GM23338 (cell line): ENCODE results near the gene CD72. TPM values are rescaled to one million over a fixed set of nuclear protein-coding genes. Genes with fewer than 3 reads are reported as not detected.

Source experiments
- ATAC-seq: fragments of 200-7000 bp; cut with Tn5 transposase; 3 replicates; pipeline ENCODE4 v1.9.1; 2020
- DNase-seq: peaks from one replicate; pipeline ENCODE4 v3.0.0-alpha.2; 2015; ENCODE audit warnings: low spot score
- H2AFZ ChIP-seq: fragments of 200-600 bp; sonication (generic); 2 replicates; pipeline ENCODE4 v1.8.0; 2016; ENCODE audit warnings: antibody characterized with exemption, mild to moderate bottlenecking, moderate library complexity
- H3F3A ChIP-seq: fragments of 200-600 bp; sonication (generic); replicated peaks from 2 replicates; pipeline ENCODE4 v1.8.0; 2017; ENCODE audit warnings: antibody characterized with exemption, mixed run types, low read depth
- H3K27ac ChIP-seq: fragments of 200-600 bp; sonication (generic); 2 replicates; pipeline ENCODE4 v1.6.1; 2016; ENCODE audit warnings: low read depth
- H3K27me3 ChIP-seq: fragments of 200-600 bp; sonication (generic); 2 replicates; pipeline ENCODE4 v1.8.0; 2016; ENCODE audit warnings: mild to moderate bottlenecking, mixed run types, moderate library complexity; ENCODE audit not compliant: insufficient read depth
- H3K36me3 ChIP-seq: fragments of 200-600 bp; sonication (generic); 2 replicates; pipeline ENCODE4 v1.8.0; 2016; ENCODE audit warnings: mild to moderate bottlenecking; ENCODE audit not compliant: insufficient read depth
- H3K4me1 ChIP-seq: fragments of 200-600 bp; sonication (generic); 2 replicates; pipeline ENCODE4 v1.8.0; 2016; ENCODE audit warnings: mild to moderate bottlenecking, moderate library complexity; ENCODE audit not compliant: insufficient read depth
- H3K4me2 ChIP-seq: fragments of 200-600 bp; sonication (generic); 2 replicates; pipeline ENCODE4 v1.7.1; 2017; ENCODE audit warnings: mixed run types
- H3K4me3 ChIP-seq: fragments of 200-600 bp; sonication (generic); 2 replicates; pipeline ENCODE4 v1.6.1; 2016; ENCODE audit warnings: mixed run types
- H3K79me2 ChIP-seq: fragments of 200-600 bp; sonication (generic); replicated peaks from 2 replicates; pipeline ENCODE4 v1.8.0; 2017; ENCODE audit warnings: mild to moderate bottlenecking; ENCODE audit not compliant: insufficient read depth
- H3K9me2 ChIP-seq: fragments of 200-600 bp; sonication (generic); 2 replicates; pipeline ENCODE4 v1.8.0; 2017; ENCODE audit not compliant: insufficient read depth
- H4K20me1 ChIP-seq: fragments of 200-600 bp; sonication (generic); replicated peaks from 2 replicates; pipeline ENCODE4 v1.8.0; 2017; ENCODE audit warnings: mild to moderate bottlenecking; ENCODE audit not compliant: insufficient read depth
- H3K27ac Mint-ChIP-seq: 2 replicates; pipeline ENCODE4 v1.8.0; 2020; ENCODE audit warnings: inconsistent platforms, mild to moderate bottlenecking, moderate library complexity, mixed read lengths
- H3K27me3 Mint-ChIP-seq: 3 replicates; pipeline ENCODE4 v1.8.0; 2022; ENCODE audit warnings: low read depth, mild to moderate bottlenecking, moderate library complexity, mixed read lengths, inconsistent platforms; ENCODE audit not compliant: insufficient read depth, poor library complexity
- H3K36me3 Mint-ChIP-seq: 3 replicates; pipeline ENCODE4 v1.8.0; 2021; ENCODE audit warnings: low read depth, mild to moderate bottlenecking, inconsistent platforms, moderate library complexity, mixed read lengths
- H3K4me1 Mint-ChIP-seq: 3 replicates; pipeline ENCODE4 v1.8.0; 2020; ENCODE audit warnings: mild to moderate bottlenecking, inconsistent platforms, mixed read lengths
- H3K4me3 Mint-ChIP-seq: 3 replicates; pipeline ENCODE4 v1.8.0; 2021; ENCODE audit warnings: moderate library complexity, mild to moderate bottlenecking, inconsistent platforms, mixed read lengths
- H3K9me3 Mint-ChIP-seq: 3 replicates; pipeline ENCODE4 v1.8.0; 2020; ENCODE audit warnings: moderate library complexity, mild to moderate bottlenecking, inconsistent platforms, mixed read lengths
- CREB1 ChIP-seq: fragments of 250-450 bp; sonication (Bioruptor Pico); IDR thresholded peaks from 2 replicates; pipeline ENCODE4 v1.5.0; 2020; ENCODE audit warnings: low read depth, mild to moderate bottlenecking, moderate library complexity
- CTCF ChIP-seq, 2 experiments: fragments of 200-600 bp in 1 of 2; sonication (generic) in 1 of 2; conservative IDR thresholded peaks; 2 replicates each; pipeline versions ENCODE4 v1.5.1 to v1.6.1; 2016 to 2017; ENCODE audit warnings: antibody characterized with exemption in 2 of 2, low read depth in 2 of 2, mild to moderate bottlenecking in 2 of 2, moderate library complexity in 1 of 2
- EZH2phosphoT487 ChIP-seq: fragments of 200-600 bp; sonication (generic); IDR thresholded peaks from one replicate; pipeline ENCODE4 v1.8.1; 2018; ENCODE audit warnings: antibody characterized with exemption; ENCODE audit not compliant: unreplicated experiment
- JUNB ChIP-seq: IDR thresholded peaks from one replicate; pipeline ENCODE4 v1.6.1; 2016; ENCODE audit warnings: antibody characterized with exemption; ENCODE audit not compliant: unreplicated experiment
- NANOG ChIP-seq: IDR thresholded peaks from 2 replicates; pipeline ENCODE4 v1.6.1; 2016; ENCODE audit warnings: antibody characterized with exemption, borderline replicate concordance
- POLR2AphosphoS5 ChIP-seq: IDR thresholded peaks from 2 replicates; pipeline ENCODE4 v1.6.1; 2016; ENCODE audit warnings: antibody characterized with exemption, low read depth
- STAT1 ChIP-seq: IDR thresholded peaks from one replicate; pipeline ENCODE4 v1.6.1; 2016; ENCODE audit warnings: antibody characterized with exemption; ENCODE audit not compliant: unreplicated experiment
- ZNF114 ChIP-seq: fragments of 250-450 bp; sonication (Bioruptor Pico); IDR thresholded peaks from 2 replicates; pipeline ENCODE4 v1.5.0; 2020; ENCODE audit warnings: mild to moderate bottlenecking, moderate library complexity
- ZNF331 ChIP-seq: fragments of 250-450 bp; sonication (Bioruptor Pico); IDR thresholded peaks from 2 replicates; pipeline ENCODE4 v1.5.0; 2020; ENCODE audit warnings: low read depth, mild to moderate bottlenecking, moderate library complexity
- polyA plus RNA-seq: library from polyadenylated mRNA; unstranded; fragments of >200 nt; fragmentation: Nextera tagmentation; extraction: Ambion mirVana; gene quantifications from 2 replicates; pipeline ENCODE4 v1.2.1, GENCODE V29; 2016
- total RNA-seq: library from RNA; depleted of rRNA; stranded (reverse); fragments of >200 nt; shearing (Covaris generic); gene quantifications from 2 replicates; pipeline ENCODE4 v1.2.3, GENCODE V29; 2014
- TF ChIP-seq, protein P1 (sequence below): IDR thresholded peaks from 2 replicates; pipeline ENCODE4 v1.6.1; 2016; ENCODE audit warnings: antibody characterized with exemption
- TF ChIP-seq, protein P2 (sequence below): IDR thresholded peaks from one replicate; pipeline ENCODE4 v1.6.1; 2018; ENCODE audit warnings: antibody characterized with exemption; ENCODE audit not compliant: unreplicated experiment

CD72 gene
- total and polyA plus RNA-seq, 2 experiments from 2014 or later = 4.7 to 4.8 TPM

GRCh38 chr9:35570709-35571504 is 47.3 kb downstream of the CD72 start:
- H4K20me1 ChIP-seq = no peaks in the 10 kb centered on the region
- no peak overlapping the region for H3K27ac ChIP-seq
- H3K4me1 Mint-ChIP-seq = no peaks in the 10 kb centered on the region
- H3K4me2 ChIP-seq = no peak overlapping the region
- no peak overlapping the region for H3K27ac Mint-ChIP-seq
- H3K4me3 ChIP-seq = no peak overlapping the region
- no peak overlapping the region for H3K4me3 Mint-ChIP-seq
- H3K27me3 ChIP-seq = no peaks in the 10 kb centered on the region
- H2AFZ ChIP-seq = no peak overlapping the region
- no peaks in the 10 kb centered on the region for H3K79me2 ChIP-seq
- DNase-seq = no peak
- no peaks in the 10 kb centered on the region; the same call in 1 of the 2 replicates for H3K9me2 ChIP-seq
- H3K36me3 Mint-ChIP-seq = no peaks in the 10 kb centered on the region
- no peaks in the 10 kb centered on the region for H3K4me1 ChIP-seq
- H3K27me3 Mint-ChIP-seq = no peaks in the 10 kb centered on the region
- TF ChIP-seq, protein P1, sequence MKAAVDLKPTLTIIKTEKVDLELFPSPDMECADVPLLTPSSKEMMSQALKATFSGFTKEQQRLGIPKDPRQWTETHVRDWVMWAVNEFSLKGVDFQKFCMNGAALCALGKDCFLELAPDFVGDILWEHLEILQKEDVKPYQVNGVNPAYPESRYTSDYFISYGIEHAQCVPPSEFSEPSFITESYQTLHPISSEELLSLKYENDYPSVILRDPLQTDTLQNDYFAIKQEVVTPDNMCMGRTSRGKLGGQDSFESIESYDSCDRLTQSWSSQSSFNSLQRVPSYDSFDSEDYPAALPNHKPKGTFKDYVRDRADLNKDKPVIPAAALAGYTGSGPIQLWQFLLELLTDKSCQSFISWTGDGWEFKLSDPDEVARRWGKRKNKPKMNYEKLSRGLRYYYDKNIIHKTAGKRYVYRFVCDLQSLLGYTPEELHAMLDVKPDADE = no peak
- TF ChIP-seq, protein P2, sequence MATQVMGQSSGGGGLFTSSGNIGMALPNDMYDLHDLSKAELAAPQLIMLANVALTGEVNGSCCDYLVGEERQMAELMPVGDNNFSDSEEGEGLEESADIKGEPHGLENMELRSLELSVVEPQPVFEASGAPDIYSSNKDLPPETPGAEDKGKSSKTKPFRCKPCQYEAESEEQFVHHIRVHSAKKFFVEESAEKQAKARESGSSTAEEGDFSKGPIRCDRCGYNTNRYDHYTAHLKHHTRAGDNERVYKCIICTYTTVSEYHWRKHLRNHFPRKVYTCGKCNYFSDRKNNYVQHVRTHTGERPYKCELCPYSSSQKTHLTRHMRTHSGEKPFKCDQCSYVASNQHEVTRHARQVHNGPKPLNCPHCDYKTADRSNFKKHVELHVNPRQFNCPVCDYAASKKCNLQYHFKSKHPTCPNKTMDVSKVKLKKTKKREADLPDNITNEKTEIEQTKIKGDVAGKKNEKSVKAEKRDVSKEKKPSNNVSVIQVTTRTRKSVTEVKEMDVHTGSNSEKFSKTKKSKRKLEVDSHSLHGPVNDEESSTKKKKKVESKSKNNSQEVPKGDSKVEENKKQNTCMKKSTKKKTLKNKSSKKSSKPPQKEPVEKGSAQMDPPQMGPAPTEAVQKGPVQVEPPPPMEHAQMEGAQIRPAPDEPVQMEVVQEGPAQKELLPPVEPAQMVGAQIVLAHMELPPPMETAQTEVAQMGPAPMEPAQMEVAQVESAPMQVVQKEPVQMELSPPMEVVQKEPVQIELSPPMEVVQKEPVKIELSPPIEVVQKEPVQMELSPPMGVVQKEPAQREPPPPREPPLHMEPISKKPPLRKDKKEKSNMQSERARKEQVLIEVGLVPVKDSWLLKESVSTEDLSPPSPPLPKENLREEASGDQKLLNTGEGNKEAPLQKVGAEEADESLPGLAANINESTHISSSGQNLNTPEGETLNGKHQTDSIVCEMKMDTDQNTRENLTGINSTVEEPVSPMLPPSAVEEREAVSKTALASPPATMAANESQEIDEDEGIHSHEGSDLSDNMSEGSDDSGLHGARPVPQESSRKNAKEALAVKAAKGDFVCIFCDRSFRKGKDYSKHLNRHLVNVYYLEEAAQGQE = no peak
- TF ChIP-seq CREB1 (no peak), NANOG (no peak), STAT1 (no peak), EZH2phosphoT487 (no peak), ZNF331 (CRISPR knock-in tag) (no peak)
- ATAC-seq = no peak
- H3K9me3 Mint-ChIP-seq = no peaks in the 10 kb centered on the region
- H3F3A ChIP-seq = no peaks in the 10 kb centered on the region
- no peaks in the 10 kb centered on the region for H3K36me3 ChIP-seq

DNA sequence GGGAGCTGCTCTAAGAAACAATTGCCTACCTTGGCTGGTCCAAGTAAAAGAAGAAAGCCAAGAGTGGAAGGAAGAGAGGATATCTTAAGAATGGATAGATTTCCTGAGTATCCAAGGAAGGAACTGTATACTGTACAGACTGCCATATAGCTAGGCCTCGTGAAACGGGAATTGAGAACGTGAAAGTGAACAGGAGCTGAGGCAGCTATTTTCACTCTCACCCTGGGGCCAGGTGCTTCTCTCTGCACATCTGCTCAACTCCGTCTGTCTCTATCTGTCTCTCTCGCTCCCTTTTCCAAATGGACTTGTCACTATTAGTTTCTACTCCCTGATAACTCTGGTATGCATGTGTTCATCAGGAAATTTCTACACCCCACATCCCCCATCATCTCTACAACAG is 49.0 kb downstream of the CD72 start:
- H3K4me1 Mint-ChIP-seq = no peaks in the 10 kb centered on the region
- H3K9me3 Mint-ChIP-seq = no peaks in the 10 kb centered on the region
- no peaks in the 10 kb centered on the region for H3K79me2 ChIP-seq
- H3K4me3 ChIP-seq = no peak overlapping the region
- no peaks in the 10 kb centered on the region for H3K36me3 ChIP-seq
- H3K9me2 ChIP-seq = no peaks in the 10 kb centered on the region
- DNase-seq (no peak), ATAC-seq (no peak)
- no peaks in the 10 kb centered on the region for H3F3A ChIP-seq
- no peak overlapping the region for H3K4me3 Mint-ChIP-seq
- no peaks in the 10 kb centered on the region for H3K27me3 Mint-ChIP-seq
- no peaks in the 10 kb centered on the region for H3K4me1 ChIP-seq
- no peak overlapping the region for H3K27ac ChIP-seq
- no peaks in the 10 kb centered on the region; the same call in 1 of the 2 replicates for H4K20me1 ChIP-seq
- no peaks in the 10 kb centered on the region for H3K36me3 Mint-ChIP-seq
- no peak overlapping the region for H3K4me2 ChIP-seq
- no peaks in the 10 kb centered on the region for H3K27me3 ChIP-seq
- no peak overlapping the region for H3K27ac Mint-ChIP-seq
- H2AFZ ChIP-seq = no peak overlapping the region
- no peak for TF ChIP-seq JUNB
- no peak for TF ChIP-seq NANOG
- TF ChIP-seq POLR2AphosphoS5 = no peak
- no peak for TF ChIP-seq STAT1
- no peak for TF ChIP-seq EZH2phosphoT487
- TF ChIP-seq, protein P1 = no peak
- no peak for TF ChIP-seq ZNF114 (CRISPR knock-in tag)
- TF ChIP-seq CTCF (conservative IDR thresholded peaks at IDR 0.05; ENCODE audit: low read depth in 2 of 2) = no peak
- TF ChIP-seq, protein P2 = no peak
- no peak for TF ChIP-seq CREB1
